ENCODE measurements around the gene INF2.

Gene INF2

DNA sequence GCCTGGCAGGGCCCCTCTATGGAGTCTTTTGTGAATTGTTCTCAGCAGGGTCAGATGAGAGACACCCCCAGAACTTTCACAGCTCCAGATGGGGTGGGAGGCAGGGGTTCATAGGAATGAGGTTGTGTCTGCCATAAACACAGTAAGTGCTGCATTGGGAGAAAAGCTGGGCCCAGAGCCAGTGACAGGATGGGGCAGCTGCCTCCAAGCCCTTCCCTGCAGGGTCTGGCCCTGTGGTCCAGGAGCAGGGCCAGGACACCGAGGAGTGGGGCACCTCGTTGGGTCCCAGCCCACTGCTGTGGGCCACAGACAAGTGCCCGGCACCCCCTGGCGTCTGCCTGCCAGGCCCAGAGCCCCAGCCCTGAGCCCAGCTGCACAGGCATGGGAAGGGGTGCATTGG lies 13.3 kb downstream of the INF2 start:
- no peak for DNase-seq (ENCODE audit: low read depth, low spot score)

DNA sequence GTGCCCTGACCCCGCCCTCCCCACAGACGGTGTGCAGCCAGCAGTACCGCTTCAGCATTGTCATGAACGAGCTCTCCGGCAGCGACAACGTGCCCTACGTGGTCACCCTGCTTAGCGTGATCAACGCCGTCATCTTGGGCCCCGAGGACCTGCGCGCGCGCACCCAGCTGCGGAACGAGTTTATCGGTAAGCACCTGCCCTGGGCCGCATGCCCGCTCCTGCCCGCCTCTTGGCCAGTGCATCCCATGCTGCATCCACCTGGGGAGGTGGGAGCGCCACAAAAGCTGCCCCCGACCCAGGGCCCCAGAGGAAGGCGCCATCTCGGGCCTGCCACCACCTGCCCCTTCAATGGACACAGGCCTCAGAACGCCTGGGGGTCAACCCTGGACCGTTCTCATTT lies 13.9 kb downstream of the INF2 start:
- DNase-seq (ENCODE audit: low read depth, low spot score), result no peak

DNA sequence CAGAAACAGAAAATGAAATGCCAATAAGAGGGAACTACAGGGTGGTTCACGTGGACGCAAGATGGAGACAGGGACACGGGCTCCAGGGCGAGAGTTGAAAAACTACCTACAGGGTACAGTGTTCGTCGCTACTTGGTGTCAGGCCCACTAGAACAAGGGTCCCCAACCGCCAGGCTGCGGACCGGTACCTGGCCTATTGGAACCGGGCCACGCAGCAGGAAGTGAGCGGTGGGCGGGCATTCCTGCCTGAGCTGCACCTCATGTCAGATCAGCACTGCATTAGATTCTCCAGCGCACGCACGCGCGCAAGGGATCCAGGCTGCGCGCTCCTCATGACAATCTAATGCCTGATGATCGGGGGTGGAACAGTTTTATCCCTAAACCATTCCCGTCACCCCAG lies 14.8 kb downstream of the INF2 start:
- no peak for DNase-seq (ENCODE audit: low read depth, low spot score)

DNA sequence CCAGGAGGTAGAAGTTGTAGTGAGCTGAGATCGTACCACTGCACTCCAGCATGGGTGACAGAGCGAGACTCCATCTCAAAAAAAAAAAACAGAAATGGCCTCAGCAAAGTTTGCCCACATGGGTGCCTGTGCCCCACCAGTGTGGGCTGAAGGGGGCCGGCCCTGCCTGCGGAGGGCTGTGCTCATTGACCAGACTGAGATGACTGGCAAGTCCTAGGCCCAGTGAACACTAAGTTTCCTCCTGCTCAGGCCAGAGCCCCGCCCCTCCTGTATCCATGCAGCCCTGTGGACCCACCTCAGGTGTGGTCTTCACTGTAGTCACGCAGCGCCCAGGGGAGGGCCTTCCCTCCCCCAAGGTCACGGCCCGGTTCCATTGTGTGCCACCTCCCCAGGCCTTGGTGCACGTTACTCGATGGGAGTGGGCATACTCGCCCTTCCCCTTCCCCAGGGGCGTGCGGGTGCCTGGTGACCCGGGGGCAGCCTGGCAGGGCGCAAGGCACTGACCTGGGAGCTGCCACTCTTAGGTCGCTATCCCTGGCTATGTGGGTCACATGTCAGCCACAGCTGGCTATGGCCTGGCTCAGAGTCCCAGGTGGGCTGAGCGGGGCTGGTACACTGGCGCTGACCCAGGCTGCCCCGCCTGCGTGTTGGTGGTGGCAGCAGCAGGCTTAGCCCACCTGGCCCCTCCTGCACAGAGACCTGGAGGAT lies 16.1 kb downstream of the INF2 start:
- DNase-seq (ENCODE audit: low read depth, low spot score), result no peak

DNA sequence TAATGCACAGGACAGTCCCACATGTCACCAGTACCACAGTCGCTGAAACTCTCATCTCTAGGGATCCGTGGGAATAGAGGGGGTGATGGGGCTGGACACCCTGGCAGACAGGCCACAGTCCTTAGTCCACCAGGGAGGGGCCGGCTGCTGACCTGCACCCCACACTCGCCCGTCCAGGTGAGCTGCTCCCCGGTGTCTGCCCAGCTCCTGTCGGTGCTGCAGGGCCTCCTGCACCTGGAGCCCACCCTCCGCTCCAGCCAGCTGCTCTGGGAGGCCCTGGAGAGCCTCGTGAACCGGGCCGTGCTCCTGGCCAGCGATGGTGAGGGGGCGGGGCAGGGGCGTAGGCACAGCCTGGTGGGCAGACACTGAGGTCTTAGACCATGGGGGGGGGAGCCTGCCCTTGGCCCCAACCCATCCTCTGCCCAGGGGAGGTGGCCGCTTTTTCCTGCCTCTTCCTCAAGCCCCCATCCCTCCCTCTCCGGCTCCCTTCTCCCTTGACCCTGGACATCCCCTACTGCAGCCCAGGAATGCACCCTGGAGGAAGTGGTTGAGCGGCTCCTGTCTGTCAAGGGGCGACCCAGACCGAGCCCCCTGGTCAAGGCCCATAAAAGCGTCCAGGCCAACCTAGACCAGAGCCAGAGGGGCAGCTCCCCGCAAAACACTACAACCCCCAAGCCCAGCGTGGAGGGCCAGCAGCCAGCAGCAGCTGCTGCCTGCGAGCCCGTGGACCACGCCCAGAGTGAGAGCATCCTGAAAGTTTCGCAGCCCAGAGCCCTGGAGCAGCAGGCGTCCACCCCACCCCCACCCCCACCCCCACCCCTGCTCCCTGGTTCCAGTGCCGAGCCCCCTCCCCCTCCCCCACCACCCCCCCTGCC lies 17.6 kb downstream of the INF2 start:
- no peak for DNase-seq (ENCODE audit: low read depth, low spot score)

DNA sequence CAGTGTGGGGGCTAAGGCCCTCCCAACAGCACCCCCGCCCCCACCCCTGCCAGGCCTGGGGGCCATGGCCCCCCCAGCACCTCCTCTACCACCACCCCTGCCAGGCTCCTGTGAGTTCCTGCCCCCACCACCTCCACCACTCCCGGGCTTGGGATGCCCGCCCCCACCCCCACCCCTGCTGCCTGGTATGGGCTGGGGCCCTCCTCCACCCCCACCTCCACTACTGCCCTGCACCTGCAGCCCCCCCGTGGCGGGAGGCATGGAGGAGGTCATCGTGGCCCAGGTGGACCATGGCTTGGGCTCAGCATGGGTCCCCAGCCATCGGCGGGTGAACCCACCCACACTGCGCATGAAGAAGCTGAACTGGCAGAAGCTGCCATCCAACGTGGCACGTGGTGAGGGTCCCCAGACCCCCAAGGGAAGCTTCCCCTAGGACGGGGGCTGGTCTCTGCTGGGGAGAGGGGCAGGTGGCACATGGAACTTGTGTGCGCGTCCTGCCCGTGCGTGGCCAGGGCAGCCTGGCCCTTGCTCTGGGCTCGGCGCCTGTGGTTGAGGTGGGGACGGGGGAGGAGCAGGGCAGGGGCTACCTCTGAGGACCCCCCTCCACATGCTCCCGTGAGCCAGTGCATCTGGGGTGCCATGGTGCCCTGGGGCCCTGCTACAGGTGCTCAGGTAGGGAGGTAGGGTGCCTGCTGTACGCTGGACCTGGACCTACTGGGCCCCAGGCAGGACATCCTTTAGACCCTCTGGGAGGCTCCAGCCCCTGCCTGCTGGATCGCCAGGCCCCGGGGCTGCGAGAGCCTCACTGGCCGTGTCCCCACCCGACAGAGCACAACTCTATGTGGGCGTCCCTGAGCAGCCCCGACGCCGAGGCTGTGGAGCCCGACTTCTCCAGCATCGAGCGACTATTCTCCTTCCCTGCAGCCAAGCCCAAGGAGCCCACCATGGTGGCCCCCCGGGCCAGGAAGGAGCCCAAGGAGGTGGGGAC lies 18.5 kb downstream of the INF2 start:
- DNase-seq (ENCODE audit: low read depth, low spot score), result no peak

DNA sequence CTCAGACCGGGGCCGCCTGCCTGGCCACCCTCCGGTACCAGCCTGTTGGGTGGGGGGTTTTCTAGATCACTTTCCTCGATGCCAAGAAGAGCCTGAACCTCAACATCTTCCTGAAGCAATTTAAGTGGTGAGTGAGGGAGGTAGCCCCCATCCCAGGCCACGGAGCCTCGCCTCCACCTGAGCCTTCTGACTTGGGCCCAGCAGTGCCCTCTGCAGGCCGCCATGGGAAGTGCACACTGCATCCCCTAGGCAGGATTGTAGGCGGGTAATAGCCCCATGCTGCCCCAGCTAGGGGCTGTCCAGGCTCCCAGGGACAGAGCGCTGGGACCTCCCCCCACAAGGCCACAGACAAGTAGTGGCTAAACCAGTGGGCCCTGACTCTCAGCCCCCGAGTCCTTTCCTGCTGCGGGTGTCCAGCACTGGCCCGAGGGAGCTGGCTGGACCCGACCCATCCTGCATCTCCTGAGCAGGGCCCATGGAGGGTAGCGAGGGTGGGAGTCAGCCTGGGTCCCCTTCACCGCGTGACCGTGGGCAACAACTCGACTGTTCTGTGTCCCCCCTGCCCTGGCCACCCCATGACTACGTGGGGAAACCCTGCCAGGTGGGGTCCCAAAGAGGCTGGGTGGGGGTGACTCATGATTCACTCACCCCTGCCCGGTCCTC lies 19.3 kb downstream of the INF2 start:
- no peak for DNase-seq (ENCODE audit: low read depth, low spot score)

DNA sequence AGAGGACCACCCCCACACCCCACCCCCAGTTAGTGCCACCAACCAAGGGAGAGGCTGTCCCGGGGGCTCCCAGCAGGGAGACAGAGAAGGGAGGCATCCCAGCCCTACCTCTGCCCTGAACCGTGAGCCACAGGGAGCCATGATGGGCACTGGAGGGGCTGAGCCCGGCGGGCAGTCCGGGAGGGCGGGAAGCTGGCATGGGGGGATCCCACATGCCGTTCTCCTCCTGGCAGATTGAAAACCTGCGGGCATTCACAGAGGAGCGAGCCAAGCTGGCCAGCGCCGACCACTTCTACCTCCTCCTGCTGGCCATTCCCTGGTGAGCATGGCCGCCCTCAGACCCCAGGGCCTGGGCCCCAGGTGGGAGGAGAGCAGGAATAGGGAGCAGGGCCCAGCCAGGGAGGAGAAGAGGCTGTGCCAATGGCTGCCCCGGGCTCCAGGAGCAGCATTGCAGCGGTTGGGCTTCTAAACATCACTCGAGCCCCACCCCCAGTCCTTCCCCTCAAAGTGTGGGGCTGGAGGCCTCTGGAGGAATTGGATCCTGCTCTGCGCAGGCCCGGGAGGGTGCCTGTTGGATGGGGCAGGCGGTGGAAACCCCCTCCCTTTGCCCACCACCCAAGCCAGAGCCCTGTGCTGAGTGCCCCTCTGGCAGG lies 20.1 kb downstream of the INF2 start:
- DNase-seq (ENCODE audit: low read depth, low spot score), result no peak

DNA sequence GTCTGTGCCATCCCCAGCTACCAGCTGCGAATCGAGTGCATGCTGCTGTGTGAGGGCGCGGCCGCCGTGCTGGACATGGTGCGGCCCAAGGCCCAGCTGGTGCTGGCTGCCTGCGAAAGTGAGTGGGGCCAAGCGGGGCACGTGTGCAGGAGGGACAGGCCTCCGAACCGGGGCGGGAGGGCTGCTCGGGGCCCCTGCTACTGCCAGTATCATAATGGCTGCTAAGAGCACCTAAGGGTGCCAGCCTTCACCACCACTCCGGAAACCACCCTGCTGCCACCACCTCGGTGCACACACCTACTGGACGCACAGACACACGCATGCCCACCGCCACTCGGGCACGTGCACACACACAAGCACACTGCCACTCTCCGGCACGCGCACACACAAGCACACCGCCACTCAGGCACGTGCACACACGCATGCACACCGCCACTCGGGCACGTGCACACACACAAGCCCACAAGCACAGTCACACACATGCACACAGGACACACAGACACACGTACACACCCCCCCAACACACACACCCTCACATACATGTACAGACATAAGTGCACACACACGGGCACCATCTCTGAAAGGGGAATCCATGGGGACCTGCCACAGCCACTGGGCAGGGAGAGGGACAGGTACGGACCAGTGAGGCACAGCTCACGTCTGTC lies 20.8 kb downstream of the INF2 start:
- DNase-seq (ENCODE audit: low read depth, low spot score), result no peak

DNA sequence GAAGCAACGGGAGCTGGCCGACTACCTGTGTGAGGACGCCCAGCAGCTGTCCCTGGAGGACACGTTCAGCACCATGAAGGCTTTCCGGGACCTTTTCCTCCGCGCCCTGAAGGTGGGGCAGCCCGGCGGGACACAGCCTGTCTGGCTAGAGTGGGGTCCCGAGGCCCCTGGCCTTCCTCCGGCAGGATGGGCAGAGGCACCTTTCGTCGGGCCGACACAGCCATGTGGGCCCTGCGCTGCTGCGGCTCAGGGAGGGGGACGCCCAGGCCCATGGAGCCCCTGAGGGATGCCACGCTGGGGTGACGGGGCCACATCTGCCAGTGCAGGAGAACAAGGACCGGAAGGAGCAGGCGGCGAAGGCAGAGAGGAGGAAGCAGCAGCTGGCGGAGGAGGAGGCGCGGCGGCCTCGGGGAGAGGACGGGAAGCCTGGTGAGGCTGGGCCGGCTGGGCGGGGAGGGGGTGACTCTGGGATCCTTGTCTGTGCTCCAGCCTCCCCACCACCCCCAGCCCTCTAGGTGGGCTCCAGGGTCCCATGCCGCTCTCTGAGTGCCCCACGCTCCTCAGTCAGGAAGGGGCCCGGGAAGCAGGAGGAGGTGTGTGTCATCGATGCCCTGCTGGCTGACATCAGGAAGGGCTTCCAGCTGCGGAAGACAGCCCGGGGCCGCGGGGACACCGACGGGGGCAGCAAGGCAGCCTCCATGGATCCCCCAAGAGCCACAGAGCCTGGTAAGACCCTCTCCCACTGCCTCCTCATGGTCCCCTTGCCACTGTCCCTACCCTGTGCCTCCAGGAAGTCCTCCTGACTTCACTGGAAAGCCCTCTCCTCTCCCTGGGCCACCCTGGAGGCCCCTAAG lies 23.7 kb downstream of the INF2 start:
- DNase-seq (ENCODE audit: low read depth, low spot score), result no peak

DNA sequence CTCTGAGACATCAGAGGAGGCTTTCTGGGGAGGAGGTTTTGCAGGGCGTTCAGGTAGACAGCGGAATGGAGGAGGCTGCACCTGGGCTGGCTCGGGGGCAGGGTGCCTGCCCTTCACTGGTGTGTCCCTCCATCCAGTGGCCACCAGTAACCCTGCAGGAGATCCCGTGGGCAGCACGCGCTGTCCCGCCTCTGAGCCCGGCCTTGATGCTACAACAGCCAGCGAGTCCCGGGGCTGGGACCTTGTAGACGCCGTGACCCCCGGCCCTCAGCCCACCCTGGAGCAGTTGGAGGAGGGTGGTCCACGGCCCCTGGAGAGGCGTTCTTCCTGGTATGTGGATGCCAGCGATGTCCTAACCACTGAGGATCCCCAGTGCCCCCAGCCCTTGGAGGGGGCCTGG lies 24.6 kb downstream of the INF2 start:
- DNase-seq (ENCODE audit: low read depth, low spot score), result no peak

DNA sequence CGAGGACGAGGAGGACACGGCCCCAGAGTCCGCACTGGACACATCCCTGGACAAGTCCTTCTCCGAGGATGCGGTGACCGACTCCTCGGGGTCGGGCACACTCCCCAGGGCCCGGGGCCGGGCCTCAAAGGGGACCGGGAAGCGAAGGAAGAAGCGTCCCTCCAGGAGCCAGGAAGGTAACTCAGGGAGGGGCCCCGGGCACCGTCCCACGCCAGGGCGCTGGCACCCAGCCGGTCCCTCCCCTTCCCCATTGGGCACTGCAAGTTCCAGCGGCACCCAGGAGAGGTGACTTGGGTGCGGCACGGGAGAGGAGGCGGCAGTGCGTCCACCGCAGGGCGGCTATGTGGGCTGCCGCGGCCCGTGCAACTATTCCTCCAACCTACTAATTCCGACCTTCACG lies 25.3 kb downstream of the INF2 start:
- DNase-seq (ENCODE audit: low read depth, low spot score), result no peak

DNA sequence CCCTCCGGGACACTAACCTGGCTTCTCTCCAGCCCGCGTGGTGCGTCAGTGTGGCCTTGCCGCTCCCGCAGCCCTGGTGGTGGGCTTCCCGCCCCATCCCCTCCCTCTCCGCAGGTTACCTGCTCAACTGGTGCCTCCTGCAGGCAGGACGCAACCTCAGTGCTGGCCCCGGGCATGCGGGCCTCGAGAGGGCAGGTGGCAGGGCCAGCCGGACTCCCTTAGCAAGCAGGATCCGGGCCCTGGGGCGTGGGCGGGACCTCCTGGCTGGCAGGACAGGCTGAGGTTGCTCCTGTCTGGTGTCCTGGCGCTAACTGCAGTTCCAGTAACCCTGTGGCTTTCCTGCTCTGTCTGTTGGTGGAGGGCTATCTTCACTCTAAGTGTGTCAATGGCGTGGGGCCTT lies 26.0 kb downstream of the INF2 start:
- no peak for DNase-seq (ENCODE audit: low read depth, low spot score)

DNA sequence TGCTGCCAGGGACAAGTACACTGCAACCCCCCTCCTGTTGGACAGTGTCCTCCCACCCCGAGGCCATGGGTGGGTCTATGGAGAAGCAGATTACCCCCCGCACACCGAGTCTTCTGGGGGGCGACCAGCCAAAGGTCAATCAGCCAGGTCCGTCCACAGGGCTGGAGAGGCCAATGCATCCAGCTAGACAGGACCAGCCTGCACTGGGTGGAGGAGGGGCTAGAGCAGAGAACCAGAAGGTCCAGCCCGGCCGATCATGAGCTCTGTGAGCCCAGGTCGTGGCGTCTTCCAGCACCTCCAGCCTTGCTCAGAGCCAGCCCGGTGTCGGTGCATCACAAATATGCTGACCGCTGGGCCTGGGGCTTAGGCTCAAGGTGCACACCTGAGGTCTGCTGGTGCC lies 26.5 kb downstream of the INF2 start:
- no peak for DNase-seq (ENCODE audit: low read depth, low spot score)

DNA sequence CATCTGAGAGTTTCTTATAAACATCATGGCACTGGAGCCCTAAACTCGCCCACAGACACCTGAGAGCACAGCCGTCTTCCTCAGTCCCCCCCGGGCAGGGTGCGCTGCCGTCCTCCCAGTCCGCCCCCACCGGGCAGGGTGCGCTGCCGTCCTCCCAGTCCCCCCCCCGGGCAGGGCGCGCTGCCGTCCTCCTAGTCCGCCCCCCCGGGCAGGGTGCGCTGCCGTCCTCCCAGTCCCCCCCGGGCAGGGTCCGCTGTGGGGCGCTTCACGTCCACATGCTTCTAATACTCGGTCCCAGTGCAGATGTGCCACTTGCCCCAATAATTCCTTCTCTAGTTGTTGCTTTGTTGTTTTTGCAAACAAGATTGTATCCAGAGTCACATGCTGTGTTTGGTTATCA lies 27.7 kb downstream of the INF2 start:
- DNase-seq (ENCODE audit: low read depth, low spot score), result no peak

DNA sequence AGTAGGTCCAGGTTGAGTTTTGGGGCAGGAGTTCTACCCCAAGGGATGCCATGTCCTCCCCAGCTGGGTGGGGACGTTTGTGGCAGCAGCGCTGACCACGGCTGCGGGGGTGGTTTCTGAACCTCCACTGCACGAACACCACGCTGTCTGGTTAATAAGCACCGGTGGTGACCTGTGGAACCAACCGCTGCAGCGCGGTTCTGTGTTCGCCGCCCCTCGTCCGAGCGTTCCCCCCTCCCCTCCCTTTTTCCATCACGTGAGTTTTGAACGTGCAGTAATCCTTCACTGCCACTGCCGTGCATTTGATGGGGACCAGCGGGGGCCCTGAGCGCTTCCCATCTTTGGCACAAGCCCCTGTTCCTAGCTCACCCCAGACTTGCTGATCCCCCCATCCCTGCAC lies 28.2 kb downstream of the INF2 start:
- DNase-seq (ENCODE audit: low read depth, low spot score), result no peak

DNA sequence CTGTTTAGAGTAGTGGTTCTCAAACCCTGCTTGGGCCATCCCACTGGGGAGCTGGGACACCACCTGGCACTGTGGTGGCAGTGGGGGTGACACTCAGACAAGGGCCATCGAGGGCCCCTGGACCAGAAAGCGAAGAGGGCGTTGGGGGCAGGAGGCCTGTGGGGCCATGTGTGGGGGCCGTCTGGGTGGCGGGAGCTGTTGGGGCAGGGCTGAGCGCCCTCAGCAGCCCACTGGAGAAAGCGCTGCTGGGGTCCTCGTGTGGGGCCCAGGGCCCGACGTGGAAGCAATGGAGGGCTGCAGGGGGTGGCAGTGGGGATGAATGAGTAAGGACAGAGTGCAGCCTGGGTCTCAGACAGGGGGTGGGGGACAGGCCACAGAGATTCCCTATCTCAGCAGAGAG lies 28.7 kb downstream of the INF2 start:
- DNase-seq (ENCODE audit: low read depth, low spot score), result no peak

DNA sequence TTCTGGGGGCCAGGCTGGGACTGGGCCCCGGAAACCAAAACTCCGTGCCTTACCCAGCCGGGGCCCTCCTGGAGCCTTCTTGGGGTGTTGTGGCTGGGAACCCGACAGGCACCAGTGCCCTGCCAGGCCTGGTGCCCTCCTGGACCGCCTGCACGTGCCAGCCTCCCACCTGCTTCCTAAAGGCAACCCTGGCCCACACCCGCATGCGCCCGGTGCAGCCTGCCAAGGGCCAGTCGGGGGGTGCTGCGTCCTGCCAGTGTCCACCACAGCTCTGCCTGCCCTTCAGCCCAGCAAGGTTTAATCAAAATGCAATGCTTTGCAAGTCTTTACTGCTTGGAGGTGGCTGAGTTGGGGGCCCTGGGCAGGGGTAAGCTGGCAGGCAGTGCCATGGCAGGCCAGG lies 29.5 kb downstream of the INF2 start:
- no peak for DNase-seq (ENCODE audit: low read depth, low spot score)

DNA sequence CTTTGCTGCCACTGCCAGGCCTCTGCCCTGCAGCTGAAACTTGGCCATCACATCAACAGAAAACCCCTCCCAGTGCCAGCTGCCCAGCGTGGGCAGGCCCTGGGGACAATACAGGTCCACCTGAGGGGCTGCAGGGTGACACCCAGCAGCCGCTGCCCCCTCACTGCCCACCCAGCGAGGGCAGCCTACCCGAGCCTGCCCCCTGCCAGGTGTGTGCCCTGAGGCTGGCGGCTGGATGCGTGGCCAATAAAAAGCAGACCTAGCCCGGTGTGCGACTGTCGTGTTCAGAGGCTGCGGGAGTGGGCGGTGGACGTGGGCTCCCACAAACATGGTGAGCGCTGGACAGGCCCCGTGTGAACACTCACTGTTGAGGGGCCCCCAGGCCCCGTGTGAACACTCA lies 29.9 kb downstream of the INF2 start:
- no peak for DNase-seq (ENCODE audit: low read depth, low spot score)

Measured in smooth muscle cell of the brain vasculature (primary cell).